HEK293T (cell line): ENCODE measurements around the gene POP4.
A peak's percentile ranks its signal among the peaks of the same experiment; 100 is the strongest.

ENCODE experiments used
- CTCF ChIA-PET: fragments of 350-600 bp; formaldehyde crosslinking; extraction: SDS; loops from one replicate; lab custom pipeline; 2021; ENCODE audit warnings: antibody characterized with exemption, inconsistent platforms; lab: Yijun Ruan, JAX
- POLR2A ChIA-PET: fragments of 350-600 bp; formaldehyde crosslinking; extraction: SDS; loops from one replicate; lab custom pipeline; 2020; ENCODE audit warnings: antibody characterized with exemption, inconsistent platforms; lab: Yijun Ruan, JAX
- DNase-seq: peaks from one replicate; pipeline ENCODE4 v3.0.0; 2012; ENCODE audit warnings: mixed read lengths; ENCODE audit errors: extremely low spot score
- ARNT ChIP-seq: fragments of 450-650 bp; IDR thresholded peaks from 2 replicates; pipeline ENCODE4 v1.6.1; 2017; ENCODE audit warnings: mild to moderate bottlenecking
- BHLHE40 ChIP-seq: fragments of 450-650 bp; IDR thresholded peaks from 2 replicates; pipeline ENCODE4 v1.6.1; 2016; ENCODE audit warnings: mild to moderate bottlenecking, moderate library complexity, borderline replicate concordance
- CTBP1 ChIP-seq: fragments of 450-650 bp; IDR thresholded peaks from 2 replicates; pipeline ENCODE4 v1.6.1; 2016; ENCODE audit warnings: borderline replicate concordance
- ELF4 ChIP-seq: fragments of 450-650 bp; IDR thresholded peaks from 2 replicates; pipeline ENCODE4 v1.6.1; 2017; ENCODE audit warnings: antibody characterized with exemption
- FOXA1 ChIP-seq: fragments of 450-650 bp; IDR thresholded peaks from 2 replicates; pipeline ENCODE4 v1.6.1; 2016; ENCODE audit warnings: mild to moderate bottlenecking
- FOXK2 ChIP-seq: fragments of 450-650 bp; IDR thresholded peaks from 2 replicates; pipeline ENCODE4 v1.6.1; 2016; ENCODE audit warnings: mild to moderate bottlenecking
- FOXM1 ChIP-seq: fragments of 450-650 bp; IDR thresholded peaks from 2 replicates; pipeline ENCODE4 v1.6.1; 2017; ENCODE audit warnings: mild to moderate bottlenecking, borderline replicate concordance
- HDGF ChIP-seq: fragments of 450-650 bp; IDR thresholded peaks from 2 replicates; pipeline ENCODE4 v1.6.1; 2017; ENCODE audit warnings: antibody characterized with exemption, borderline replicate concordance
- L3MBTL2 ChIP-seq: fragments of 450-650 bp; conservative IDR thresholded peaks from 2 replicates; pipeline ENCODE4 v1.6.1; 2016; ENCODE audit warnings: mild to moderate bottlenecking
- LEF1 ChIP-seq: fragments of 450-650 bp; IDR thresholded peaks from 2 replicates; pipeline ENCODE4 v1.6.1; 2017; ENCODE audit warnings: mild to moderate bottlenecking, borderline replicate concordance
- NFRKB ChIP-seq: fragments of 450-650 bp; IDR thresholded peaks from 2 replicates; pipeline ENCODE4 v1.6.1; 2016; ENCODE audit warnings: mild to moderate bottlenecking, moderate library complexity
- PKNOX1 ChIP-seq: fragments of 450-650 bp; IDR thresholded peaks from 2 replicates; pipeline ENCODE4 v1.6.1; 2016
- SP1 ChIP-seq: fragments of 450-650 bp; IDR thresholded peaks from 2 replicates; pipeline ENCODE4 v1.6.1; 2017
- SUZ12 ChIP-seq: fragments of 450-650 bp; IDR thresholded peaks from 2 replicates; pipeline ENCODE4 v1.6.1; 2016; ENCODE audit warnings: mild to moderate bottlenecking
- TARDBP ChIP-seq: fragments of 450-650 bp; IDR thresholded peaks from 2 replicates; pipeline ENCODE4 v1.6.1; 2016
- ZNF384 ChIP-seq: fragments of 450-650 bp; IDR thresholded peaks from 2 replicates; pipeline ENCODE4 v1.6.1; 2016

The POP4 gene

GRCh38 chr19:29569038-29569911 lies 36.8 kb upstream of the POP4 start:
- no peak for DNase-seq
- TF ChIP-seq PKNOX1 (no peak), L3MBTL2 (no peak), SP1 (no peak), BHLHE40 (no peak), FOXM1 (no peak), ARNT (no peak), LEF1 (no peak), ZNF384 (no peak), ELF4 (no peak), SUZ12 (no peak), HDGF (no peak), CTBP1 (no peak), FOXK2 (no peak)
- POLR2A ChIA-PET: no interaction called here
- CTCF ChIA-PET: no interaction called here

- ChIA-PET CTCF (no interaction called here), POLR2A (no interaction called here)
- DNase-seq: no peak
- TF ChIP-seq SP1 (no peak), L3MBTL2 (no peak), FOXM1 (no peak), BHLHE40 (no peak), FOXA1 (no peak), PKNOX1 (no peak), SUZ12 (no peak), CTBP1 (no peak), ZNF384 (no peak), ARNT (no peak), ELF4 (no peak), TARDBP (no peak), FOXK2 (no peak)
These were observed 34.9 kb upstream of the POP4 start for GRCh38 chr19:29571181-29571580.

GRCh38 chr19:29573486-29573885 lies 32.6 kb upstream of the POP4 start:
- no peak for DNase-seq
- ChIA-PET CTCF (interaction anchor here (1.8 kb wide), 1 partner anchor 45 kb away, joined by 6 read pairs; no protein-coding TSS in a partner anchor), POLR2A (no interaction called here)
- TF ChIP-seq NFRKB (no peak), LEF1 (no peak), ARNT (no peak), TARDBP (no peak), BHLHE40 (no peak), PKNOX1 (no peak), ELF4 (no peak), HDGF (no peak), ZNF384 (no peak), L3MBTL2 (no peak), FOXA1 (no peak), SUZ12 (no peak), CTBP1 (no peak), FOXK2 (no peak), FOXM1 (no peak)

- TF ChIP-seq PKNOX1 (0 out of 2 replicates have a peak, but pooled peaks have one; percentile 20), FOXM1 (no peak)
- POLR2A ChIA-PET: interaction anchor here (0.9 kb wide), 1 partner anchor 31 kb away, joined by 3 read pairs; the partner anchor contains the start of gene POP4
- DNase-seq: no peak
- CTCF ChIA-PET: no interaction called here
These were observed 31.6 kb upstream of the POP4 start for GRCh38 chr19:29574510-29574909.

- ChIA-PET CTCF (interaction anchor here (0.6 to 1.3 kb wide), 2 partner anchors 48 to 66 kb away, joined by 3 read pairs; no protein-coding TSS in a partner anchor), POLR2A (no interaction called here)
- TF ChIP-seq TARDBP: no peak
- TF ChIP-seq CTBP1: no peak
- TF ChIP-seq ELF4: no peak
- TF ChIP-seq FOXK2: no peak
- TF ChIP-seq FOXM1: no peak
- no peak for TF ChIP-seq SP1
- TF ChIP-seq L3MBTL2: no peak
- no peak for TF ChIP-seq HDGF
- no peak for TF ChIP-seq PKNOX1
- no peak for TF ChIP-seq NFRKB
- no peak for TF ChIP-seq BHLHE40
- no peak for TF ChIP-seq SUZ12
- TF ChIP-seq ARNT: no peak
- TF ChIP-seq FOXA1: no peak
- TF ChIP-seq LEF1: no peak
- no peak for TF ChIP-seq ZNF384
- no peak for DNase-seq
These were observed 30.0 kb upstream of the POP4 start for GRCh38 chr19:29576046-29576606.
